Nephron (organoid): ENCODE results near the gene ASB15.

Source experiments
- H3K27ac Mint-ChIP-seq, 3 experiments: 2 replicates each; pipeline ENCODE4 v1.8.0; 2020; ENCODE audit warnings: mixed read lengths in 3 of 3, mild to moderate bottlenecking in 2 of 3, moderate library complexity in 1 of 3
- H3K27me3 Mint-ChIP-seq: 2 replicates; pipeline ENCODE4 v1.8.0; 2021; ENCODE audit warnings: low read depth, mild to moderate bottlenecking, moderate library complexity, mixed read lengths
- H3K36me3 Mint-ChIP-seq: 2 replicates; pipeline ENCODE4 v1.8.0; 2020; ENCODE audit warnings: low read depth, mixed read lengths
- H3K4me1 Mint-ChIP-seq: 2 replicates; pipeline ENCODE4 v1.8.0; 2020; ENCODE audit warnings: mixed read lengths
- H3K4me3 Mint-ChIP-seq, 3 experiments: 2 replicates each; pipeline ENCODE4 v1.8.0; 2020; ENCODE audit warnings: mild to moderate bottlenecking in 3 of 3, mixed read lengths in 3 of 3, moderate library complexity in 2 of 3
- H3K9me3 Mint-ChIP-seq: 2 replicates; pipeline ENCODE4 v1.8.0; 2020; ENCODE audit warnings: mixed read lengths
- CTCF ChIP-seq, 3 experiments: fragments of 200-600 bp; sonication (generic); IDR thresholded peaks; one replicate each; pipeline ENCODE4 v1.5.0; 2021; ENCODE audit warnings: antibody characterized with exemption in 3 of 3; ENCODE audit not compliant: unreplicated experiment in 3 of 3

ASB15 gene

GRCh38 chr7:123673752-123674398 lies 72.3 kb downstream of the ASB15 start:
- no peaks in the 10 kb centered on the region for H3K9me3 Mint-ChIP-seq
- peaks cover 49% of the 10 kb centered on the region for H3K4me1 Mint-ChIP-seq
- peak overlapping the region in 2 of 3 experiments; percentile 68 to 81 for H3K27ac Mint-ChIP-seq
- H3K4me3 Mint-ChIP-seq, result peak overlapping the region in 1 of 3 experiments; percentile 24
- TF ChIP-seq CTCF (IDR thresholded peaks at IDR 0.05; ENCODE audit: unreplicated experiment in 3 of 3), result no peak
- peaks cover under 1% of the 10 kb centered on the region for H3K36me3 Mint-ChIP-seq
- no peaks in the 10 kb centered on the region for H3K27me3 Mint-ChIP-seq

- peak overlapping the region in 2 of 3 experiments; percentile 52 to 81 for H3K27ac Mint-ChIP-seq
These were observed 73.0 kb downstream of the ASB15 start for GRCh38 chr7:123674399-123675180.

GRCh38 chr7:123675181-123675473 lies 73.5 kb downstream of the ASB15 start:
- no peaks in the 10 kb centered on the region for H3K27me3 Mint-ChIP-seq
- H3K27ac Mint-ChIP-seq, result peak overlapping the region in 2 of 3 experiments; percentile 52 to 81
- peaks cover 49% of the 10 kb centered on the region for H3K4me1 Mint-ChIP-seq
- TF ChIP-seq CTCF (IDR thresholded peaks at IDR 0.05; ENCODE audit: unreplicated experiment in 3 of 3), result no peak
- H3K36me3 Mint-ChIP-seq, result peaks cover 13% of the 10 kb centered on the region
- H3K4me3 Mint-ChIP-seq, result no peak overlapping the region
- no peaks in the 10 kb centered on the region for H3K9me3 Mint-ChIP-seq

More at GRCh38 chr7:123674399-123675180, 73.0 kb downstream of the ASB15 start:
- no peak for TF ChIP-seq CTCF (IDR thresholded peaks at IDR 0.05; ENCODE audit: unreplicated experiment in 3 of 3)
- Mint-ChIP-seq H3K4me3 (peak overlapping the region in 1 of 3 experiments; percentile 5), H3K4me1 (peaks cover 49% of the 10 kb centered on the region), H3K9me3 (no peaks in the 10 kb centered on the region), H3K36me3 (peaks cover 7% of the 10 kb centered on the region), H3K27me3 (no peaks in the 10 kb centered on the region)

GRCh38 chr7:123677061-123677715 lies 75.6 kb downstream of the ASB15 start:
- no peaks in the 10 kb centered on the region for H3K9me3 Mint-ChIP-seq
- no peak for TF ChIP-seq CTCF (IDR thresholded peaks at IDR 0.05; ENCODE audit: unreplicated experiment in 3 of 3)
- peaks cover 56% of the 10 kb centered on the region for H3K4me1 Mint-ChIP-seq
- H3K36me3 Mint-ChIP-seq, result peaks cover 21% of the 10 kb centered on the region
- peak overlapping the region; percentile 49 to 81 (median 80) for H3K27ac Mint-ChIP-seq
- no peaks in the 10 kb centered on the region for H3K27me3 Mint-ChIP-seq
- peak overlapping the region in 1 of 3 experiments; percentile 29 for H3K4me3 Mint-ChIP-seq

GRCh38 chr7:123679614-123680013 lies 78.0 kb downstream of the ASB15 start:
- Mint-ChIP-seq H3K4me1 (peaks cover 39% of the 10 kb centered on the region), H3K27ac (no peak overlapping the region), H3K4me3 (no peak overlapping the region), H3K9me3 (no peaks in the 10 kb centered on the region), H3K36me3 (peaks cover 31% of the 10 kb centered on the region), H3K27me3 (no peaks in the 10 kb centered on the region)
- no peak for TF ChIP-seq CTCF (IDR thresholded peaks at IDR 0.05; ENCODE audit: unreplicated experiment in 3 of 3)
